HCEC 1CT (cell line): Measurements from ENCODE around the gene TRMT10C.
A peak's percentile ranks its signal among the peaks of the same experiment; 100 is the strongest.
"Not testable (repeated sequence)": the region's sequence is repeated elsewhere in the genome, so short reads cannot be mapped to it uniquely, and the experiment has no call there.

Experiments
- DNase-seq: peaks from one replicate; pipeline ENCODE4 v3.0.0-alpha.2; 2017

The TRMT10C gene

GRCh38 chr3:101561630-101562328 is at the start of gene TRMT10C:
Gene TRMT10C, plus strand, starts transcription at chr3:101561868. Its CDS starts 2,914 bp downstream, at chr3:101564782.
- peak; percentile 88 for DNase-seq

- no peak for DNase-seq
These were observed 49.3 kb upstream of the TRMT10C start for GRCh38 chr3:101512396-101512645.

- peak; percentile 81 for DNase-seq
These were observed 48.8 kb upstream of the TRMT10C start, which contains the start of gene SENP7 for GRCh38 chr3:101512646-101513418. Gene SENP7, minus strand, starts transcription at chr3:101513212. Its CDS starts 82 bp downstream, at chr3:101513130.

DNA sequence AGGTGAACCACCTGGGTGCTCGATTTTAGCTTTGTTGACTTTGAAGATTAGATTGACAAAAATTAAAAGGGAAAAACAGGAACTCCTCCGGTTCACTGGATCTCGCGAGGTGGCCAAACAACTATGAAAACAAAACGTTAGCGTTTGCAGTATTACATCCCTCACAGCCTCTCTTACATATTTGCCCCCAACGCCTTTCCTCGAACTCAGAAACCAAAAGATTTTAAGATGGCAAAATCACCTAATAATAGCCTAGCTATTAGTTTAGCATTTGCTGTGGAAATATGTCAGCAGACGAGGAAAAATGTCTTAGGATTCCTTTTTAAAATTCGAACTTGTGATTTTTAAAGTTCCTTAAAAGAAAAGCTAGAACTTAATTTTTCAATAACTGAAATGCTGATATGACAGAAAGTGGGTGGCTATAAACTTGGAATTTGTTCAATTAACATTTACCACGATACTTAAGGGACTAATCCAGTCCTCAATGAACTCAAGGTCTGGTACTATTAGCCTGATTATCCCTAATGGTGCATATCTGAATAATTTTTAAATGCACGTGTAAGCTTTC is 48.2 kb upstream of the TRMT10C start:
- DNase-seq, result peak; percentile 64

DNA sequence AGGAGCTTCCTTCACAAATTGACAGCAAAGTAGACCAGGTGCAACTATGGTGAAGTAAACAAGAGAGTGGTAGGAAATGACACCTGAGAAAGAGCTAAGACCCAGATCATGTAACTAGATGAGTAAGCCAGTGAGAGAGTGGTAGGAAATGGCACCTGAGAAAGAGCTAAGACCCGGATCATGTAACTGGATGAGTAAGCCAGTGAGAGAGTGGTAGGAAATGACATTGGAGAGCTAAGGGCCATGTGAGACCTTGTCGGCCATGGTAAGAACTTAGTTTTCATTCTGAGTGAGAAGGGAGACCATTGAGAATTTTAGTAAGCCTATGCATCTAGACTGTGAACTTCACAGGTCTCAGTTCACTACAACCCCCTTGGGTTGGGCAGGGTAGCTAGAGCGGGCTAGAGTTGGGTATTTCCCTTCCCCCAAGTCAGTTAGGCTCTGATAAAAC is 43.2 kb upstream of the TRMT10C start:
- no peak for DNase-seq

- DNase-seq, result no peak
These were observed 41.8 kb upstream of the TRMT10C start for GRCh38 chr3:101519685-101520365.

DNA sequence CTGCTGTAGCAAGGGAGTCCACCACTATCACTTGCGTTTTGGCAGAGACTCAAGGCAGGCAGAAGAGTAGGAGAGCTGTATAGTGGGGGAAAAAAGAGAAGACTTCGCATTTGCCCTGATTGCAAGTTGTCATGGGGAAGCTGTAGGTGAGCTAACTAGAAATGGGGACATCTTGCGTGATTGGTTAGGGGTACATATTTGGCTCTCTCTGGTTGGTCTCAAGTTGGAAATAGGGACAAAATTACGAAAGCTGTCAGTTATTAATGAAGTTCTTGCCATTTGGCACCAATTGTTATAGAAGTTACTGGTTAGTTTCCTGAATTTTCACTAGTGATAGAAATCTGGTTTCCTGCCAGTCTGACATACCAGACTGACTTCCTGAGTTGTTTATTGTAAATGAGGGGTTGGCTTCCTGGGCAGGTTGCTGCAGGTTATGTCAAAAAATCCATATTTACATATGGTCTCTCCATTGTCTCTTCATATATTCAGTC is 40.4 kb upstream of the TRMT10C start:
- DNase-seq, result no peak

DNA sequence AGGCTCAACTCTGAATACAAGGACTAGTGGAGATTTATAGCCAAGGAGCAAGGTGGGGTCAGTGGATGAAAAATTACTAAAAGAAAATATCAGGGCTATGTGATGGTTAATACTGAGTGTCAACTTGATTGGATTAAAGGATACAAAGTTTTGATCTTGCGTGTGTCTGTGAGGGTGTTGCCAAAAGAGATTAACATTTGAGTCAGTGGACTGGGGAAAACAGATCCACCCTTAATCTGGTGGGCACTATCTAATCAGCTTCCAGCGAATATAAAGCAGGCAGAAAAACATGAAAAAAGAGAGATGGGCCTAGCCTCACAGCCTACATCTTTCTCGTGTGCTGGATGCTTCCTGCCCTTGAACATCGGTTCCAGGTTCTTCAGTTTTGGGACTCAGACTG is 34.2 kb upstream of the TRMT10C start:
- no peak for DNase-seq

DNA sequence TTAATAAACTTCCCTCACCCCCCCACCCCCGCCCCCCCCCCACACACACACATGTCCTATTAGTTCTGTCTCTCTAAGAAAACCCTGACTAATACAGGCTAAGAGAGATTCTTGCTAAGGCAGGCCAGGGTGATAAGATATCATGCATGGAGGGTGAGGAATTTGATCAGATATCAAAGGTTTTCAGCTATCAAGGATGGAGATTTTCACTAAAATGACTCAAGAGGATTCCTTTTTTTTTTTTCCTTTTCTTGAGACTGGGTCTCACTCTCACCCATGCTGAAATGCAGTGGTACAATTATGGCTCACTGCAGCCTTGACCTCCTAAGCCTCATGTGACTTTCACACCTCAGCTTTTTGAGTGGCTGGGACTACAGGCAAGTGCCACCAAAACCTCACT is 33.8 kb upstream of the TRMT10C start:
- no peak for DNase-seq

DNA sequence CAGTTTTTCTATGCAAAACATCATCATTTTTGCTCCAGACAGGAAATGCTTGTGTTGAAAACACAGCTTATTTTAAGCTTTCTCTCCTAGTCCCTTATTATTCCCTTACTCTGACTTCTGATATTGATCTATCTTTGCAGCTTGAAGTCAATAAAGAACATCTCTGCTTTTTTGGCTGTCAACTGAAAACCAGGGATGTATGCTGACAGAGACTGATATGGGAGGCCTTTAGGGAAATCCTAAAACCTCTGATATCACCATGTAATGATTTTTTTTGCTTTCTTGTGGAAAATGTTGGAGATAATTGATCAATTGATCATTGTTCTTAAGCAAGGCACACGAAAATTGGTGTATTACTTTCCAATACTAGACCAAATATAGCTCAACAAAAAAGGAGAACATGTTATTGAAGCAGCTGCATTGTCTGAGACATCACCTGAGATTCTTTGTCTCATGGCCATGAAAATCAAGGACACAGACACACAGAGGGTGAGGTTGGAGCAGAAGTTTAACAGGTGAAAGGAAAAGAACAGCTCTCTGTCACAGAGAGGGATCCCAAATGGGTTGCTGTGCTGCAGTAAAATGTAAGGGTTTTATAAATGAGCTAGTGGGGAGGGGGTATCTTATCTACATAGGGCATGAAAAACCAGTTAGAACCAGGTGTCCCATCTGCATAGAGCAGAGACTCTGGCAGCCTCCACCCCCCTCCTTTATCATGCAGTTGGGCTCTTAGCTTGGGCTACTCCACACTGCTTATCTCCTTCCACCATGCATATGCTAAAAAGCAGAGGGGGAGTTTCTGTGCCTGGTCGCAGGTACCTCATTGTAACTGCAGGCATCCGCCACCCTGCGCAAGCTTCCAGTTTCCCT is 31.6 kb upstream of the TRMT10C start:
- DNase-seq, result no peak

DNA sequence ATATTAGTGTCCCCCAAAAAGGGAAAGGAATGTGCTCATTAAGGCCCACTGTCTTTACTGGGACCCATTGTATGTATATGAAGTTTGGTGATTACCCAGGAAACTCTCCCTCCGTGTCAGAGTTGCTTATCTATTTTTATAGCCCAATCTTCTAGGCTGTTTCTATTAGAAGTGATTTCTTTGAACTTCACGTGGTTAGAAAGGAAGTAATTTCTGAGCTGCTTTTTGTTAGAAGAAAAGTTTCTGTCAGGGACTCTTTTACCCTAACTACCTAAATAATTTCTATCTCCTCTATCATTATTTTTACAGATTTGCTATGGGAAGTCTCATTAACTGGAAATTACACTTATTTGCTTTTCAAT is 31.0 kb upstream of the TRMT10C start:
- no peak for DNase-seq

DNA sequence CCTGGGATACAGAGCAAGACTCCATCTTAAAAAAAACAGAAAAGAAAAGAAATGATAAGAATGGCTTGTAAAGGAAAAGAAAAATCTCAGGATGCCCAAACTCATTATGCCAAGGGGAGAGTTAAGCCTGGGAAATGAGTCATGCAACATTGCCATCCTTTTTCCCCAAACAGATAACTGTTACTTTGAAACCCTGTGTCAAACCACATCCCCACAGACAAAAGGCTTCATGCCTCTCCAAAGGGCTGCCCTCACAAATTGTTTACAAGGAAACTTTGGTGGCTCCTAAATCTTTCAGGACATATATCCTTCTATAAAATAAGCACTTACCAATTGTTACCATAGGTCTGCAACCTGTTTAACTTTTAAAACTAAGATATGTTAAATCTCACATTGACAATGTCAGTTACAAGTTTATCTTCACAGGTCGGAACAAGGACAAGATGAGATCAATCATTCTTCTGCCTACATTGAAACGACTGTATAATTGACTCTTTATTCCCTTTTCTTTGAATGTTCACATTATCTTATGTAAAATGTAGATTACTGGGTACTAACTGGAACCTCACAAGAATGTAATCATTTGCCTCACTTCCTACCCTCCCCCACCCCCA is 30.1 kb upstream of the TRMT10C start:
- DNase-seq, result no peak

DNA sequence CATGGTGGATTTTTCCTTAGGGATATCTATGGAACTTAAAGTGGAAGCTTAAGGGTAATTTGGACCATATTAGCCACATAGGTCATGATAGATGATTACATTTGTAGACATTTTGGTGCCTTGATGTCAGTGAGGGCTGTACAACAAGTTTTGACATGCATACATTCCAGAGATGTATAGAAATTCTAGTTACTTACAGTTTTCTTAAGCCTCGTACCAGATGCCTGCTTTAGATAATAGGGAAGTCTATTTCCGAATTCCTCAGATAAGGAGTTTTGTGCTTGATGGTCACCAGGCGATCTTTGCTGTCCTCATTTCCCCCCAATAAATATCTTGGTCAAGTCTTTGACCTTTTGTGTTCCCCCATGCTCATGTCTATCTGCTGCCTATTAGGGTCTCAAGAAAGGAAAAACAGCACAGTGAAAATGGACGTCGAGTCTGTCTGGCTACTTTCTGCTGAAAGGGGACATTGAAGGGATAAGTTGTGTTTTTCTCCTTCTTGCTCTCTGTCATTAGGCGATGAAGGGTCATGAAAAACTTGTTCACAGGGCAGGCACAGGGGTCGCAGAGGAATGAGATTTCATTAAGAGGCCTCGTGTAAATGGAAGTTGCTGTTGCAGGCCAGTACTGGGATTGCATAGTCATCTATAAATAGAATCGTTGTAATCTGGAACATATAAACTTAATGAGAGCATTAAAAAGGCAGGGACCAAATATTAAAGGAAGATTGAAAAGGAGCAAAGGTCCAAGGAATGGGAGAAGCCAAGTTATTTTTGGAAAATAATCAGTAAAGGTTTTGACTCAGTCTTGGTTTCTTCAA is 28.7 kb upstream of the TRMT10C start:
- DNase-seq, result no peak

DNA sequence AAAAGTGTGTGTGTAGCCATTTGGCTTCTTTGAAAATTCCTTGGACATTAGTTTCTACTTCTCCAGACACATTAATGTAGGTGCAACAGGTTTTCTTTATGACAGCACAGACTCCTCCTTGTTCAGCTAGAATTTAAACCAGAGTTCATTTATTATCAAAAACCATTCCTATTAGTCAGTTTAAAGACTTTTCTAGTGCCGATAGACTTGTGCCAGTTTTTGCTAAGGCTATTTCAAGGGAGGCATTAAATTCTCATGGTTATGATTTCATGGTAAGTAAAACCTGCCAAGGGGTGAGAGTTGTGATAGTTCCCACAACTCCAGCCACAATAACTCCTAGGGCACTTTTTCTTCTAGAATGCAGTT is 28.1 kb upstream of the TRMT10C start:
- DNase-seq, result no peak

DNA sequence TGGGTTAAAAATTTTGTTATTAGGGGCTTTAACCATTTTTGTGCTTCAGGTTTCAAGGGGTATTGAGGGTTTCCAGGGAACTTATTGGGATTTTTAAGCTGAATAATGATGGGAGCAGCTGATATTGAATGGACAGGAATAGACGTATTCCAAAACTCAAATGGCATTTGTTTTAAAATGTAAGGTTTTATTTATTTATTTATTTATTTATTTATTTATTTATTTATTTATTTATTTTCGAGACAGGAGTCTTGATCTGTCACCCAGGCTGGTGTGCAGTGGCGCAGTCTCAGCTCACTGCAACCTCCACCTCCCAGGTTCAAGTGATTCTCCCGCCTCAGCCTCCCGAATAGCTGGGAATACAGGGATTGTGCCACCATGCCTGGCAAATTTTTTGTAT is 26.4 kb upstream of the TRMT10C start:
- DNase-seq, result no peak

- DNase-seq, result no peak
These were observed 25.4 kb upstream of the TRMT10C start for GRCh38 chr3:101536266-101536665.

DNA sequence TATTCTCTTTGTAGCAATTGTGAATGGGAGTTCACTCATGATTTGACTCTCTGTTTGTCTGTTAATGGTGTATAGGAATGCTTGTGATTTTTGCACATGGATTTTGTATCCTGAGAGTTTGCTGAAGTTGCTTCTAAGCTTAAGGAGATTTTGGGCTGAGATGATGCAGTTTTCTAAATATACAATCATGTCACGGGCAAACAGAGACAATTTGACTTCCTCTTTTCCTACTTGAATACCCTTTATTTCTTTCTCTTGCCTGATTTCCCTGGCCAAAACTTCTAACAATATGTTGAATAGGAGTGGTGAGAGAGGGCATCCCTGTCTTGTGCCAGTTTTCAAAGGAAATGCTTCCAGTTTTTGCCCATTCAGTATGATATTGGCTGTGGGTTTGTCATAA is 24.7 kb upstream of the TRMT10C start:
- DNase-seq, result not testable (repeated sequence)

DNA sequence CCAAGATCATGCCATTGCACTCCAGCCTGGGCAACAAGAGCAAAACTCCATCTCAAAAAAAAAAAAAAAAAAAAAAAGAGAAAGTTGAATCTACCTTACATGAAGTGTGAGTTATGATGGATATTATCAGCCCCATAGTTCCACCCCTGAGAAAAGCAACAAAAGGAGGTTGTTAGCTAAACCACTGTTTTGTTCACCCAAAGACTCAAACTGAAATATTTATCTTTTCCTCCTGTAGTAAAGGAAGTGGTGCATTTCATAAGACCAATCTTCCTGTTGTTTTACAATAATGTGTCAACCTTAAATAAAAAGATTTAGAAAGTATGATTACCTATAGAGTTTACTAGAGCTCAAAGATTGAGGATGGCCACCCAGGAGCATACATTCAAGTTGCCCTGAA is 18.7 kb upstream of the TRMT10C start:
- no peak for DNase-seq

GRCh38 chr3:101544161-101544850 is 17.4 kb upstream of the TRMT10C start:
- no peak for DNase-seq

DNA sequence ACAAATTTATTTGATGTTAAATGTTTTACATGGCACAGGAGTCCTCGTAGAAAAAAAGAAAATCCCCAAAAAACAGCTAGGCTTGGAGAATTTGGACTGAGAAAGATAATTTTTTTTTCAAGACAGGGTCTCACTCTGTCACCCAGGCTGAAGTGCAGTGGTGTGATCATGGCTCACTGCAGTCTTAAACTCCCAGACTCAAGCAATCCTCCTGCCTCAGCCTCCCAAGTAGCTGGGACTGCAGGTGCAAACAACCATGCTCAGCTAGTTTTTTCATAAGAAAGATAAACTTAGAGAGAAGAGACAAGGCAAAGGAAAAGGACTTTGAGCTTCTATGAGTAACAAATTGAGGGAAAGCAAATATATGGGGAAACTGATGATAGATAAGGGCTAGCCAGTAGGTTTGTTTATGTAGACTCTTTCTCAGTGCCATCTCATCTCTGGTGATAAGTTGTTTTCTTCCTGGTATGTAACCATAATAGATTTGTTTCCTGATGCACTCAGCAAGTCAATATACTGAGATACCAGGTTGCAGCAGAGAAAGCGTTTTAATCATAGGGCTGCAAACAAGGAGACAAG is 13.1 kb upstream of the TRMT10C start:
- no peak for DNase-seq
